IMR-90 (cell line): ENCODE results near the gene NUDT9. TPM values are rescaled to one million over a fixed set of nuclear protein-coding genes. Genes with fewer than 3 reads are reported as not detected.

Experiments
- ATAC-seq: fragments of 200-7000 bp; cut with Tn5 transposase; 2 replicates; pipeline ENCODE4 v1.9.1; 2020; ENCODE audit warnings: low read depth, mild to moderate bottlenecking, moderate library complexity
- BruUV-seq: library from RNA; stranded (reverse); fragments of 400-500 nt; replicated peaks from 2 replicates; lab custom pipeline; 2021; lab: Mats Ljungman, UMichigan
- CTCF ChIA-PET: fragments of 300-600 bp; formaldehyde crosslinking; extraction: SDS; loops from one replicate; lab custom pipeline; 2021; ENCODE audit warnings: antibody characterized with exemption; lab: Yijun Ruan, JAX
- POLR2A ChIA-PET: fragments of 300-600 bp; sonication (Branson Sonifier 250); formaldehyde crosslinking; loops from one replicate; lab custom pipeline; 2022; ENCODE audit warnings: antibody characterized with exemption; ENCODE audit not compliant: unreplicated experiment; lab: Charles Lee
- DNase-seq: peaks from one replicate; pipeline ENCODE4 v3.0.0; 2013
- H2AFZ ChIP-seq: replicated peaks from 2 replicates; pipeline ENCODE3; 2013; ENCODE audit warnings: low read length, mild to moderate bottlenecking; ENCODE audit not compliant: poor library complexity
- H2AK5ac ChIP-seq: 2 replicates; pipeline ENCODE4 v1.6.1; 2013; ENCODE audit warnings: low read depth, low read length, inconsistent platforms
- H2AK9ac ChIP-seq: replicated peaks from 2 replicates; pipeline ENCODE3; 2013; ENCODE audit warnings: mild to moderate bottlenecking, low read depth, low read length, moderate library complexity; ENCODE audit not compliant: poor library complexity
- H2BK120ac ChIP-seq: 2 replicates; pipeline ENCODE4 v1.6.1; 2013; ENCODE audit warnings: low read depth, low read length, inconsistent platforms
- H2BK15ac ChIP-seq: 3 replicates; pipeline ENCODE4 v1.6.1; 2013; ENCODE audit warnings: low read depth, low read length, inconsistent platforms
- H2BK20ac ChIP-seq: 2 replicates; pipeline ENCODE4 v1.6.1; 2013; ENCODE audit warnings: low read depth, mild to moderate bottlenecking, inconsistent platforms, low read length, moderate library complexity
- H2BK5ac ChIP-seq: 2 replicates; pipeline ENCODE4 v1.6.1; 2013; ENCODE audit warnings: mild to moderate bottlenecking, low read depth, low read length, inconsistent platforms; ENCODE audit not compliant: poor library complexity, severe bottlenecking
- H3K14ac ChIP-seq: replicated peaks from 2 replicates; pipeline ENCODE4 v1.6.1; 2013; ENCODE audit warnings: low read depth, low read length, inconsistent platforms
- H3K18ac ChIP-seq: 2 replicates; pipeline ENCODE4 v1.6.1; 2013; ENCODE audit warnings: low read depth, low read length, control low read depth
- H3K23ac ChIP-seq: 2 replicates; pipeline ENCODE4 v1.6.1; 2013; ENCODE audit warnings: low read depth, low read length, inconsistent platforms
- H3K27ac ChIP-seq: 2 replicates; pipeline ENCODE4 v1.5.1; 2013; ENCODE audit warnings: mild to moderate bottlenecking, control low read depth, low read length; ENCODE audit not compliant: insufficient read depth
- H3K27me3 ChIP-seq: 2 replicates; pipeline ENCODE4 v1.6.1; 2013; ENCODE audit warnings: low read length; ENCODE audit not compliant: control insufficient read depth, insufficient read depth
- H3K36me3 ChIP-seq: 2 replicates; pipeline ENCODE4 v1.6.1; 2013; ENCODE audit warnings: low read length, mixed read lengths; ENCODE audit not compliant: control insufficient read depth, insufficient read depth
- H3K4ac ChIP-seq: 2 replicates; pipeline ENCODE4 v1.6.1; 2013; ENCODE audit warnings: low read depth, low read length, inconsistent platforms
- H3K4me1 ChIP-seq: 2 replicates; pipeline ENCODE4 v1.6.1; 2013; ENCODE audit warnings: low read length, mixed read lengths; ENCODE audit not compliant: control insufficient read depth, insufficient read depth
- H3K4me2 ChIP-seq: 2 replicates; pipeline ENCODE4 v1.6.1; 2013; ENCODE audit warnings: low read depth, mild to moderate bottlenecking, control low read depth, low read length, moderate library complexity
- H3K4me3 ChIP-seq: 2 replicates; pipeline ENCODE4 v1.5.1; 2013; ENCODE audit warnings: low read depth, mild to moderate bottlenecking, control low read depth, low read length, moderate library complexity; ENCODE audit not compliant: insufficient read depth
- H3K56ac ChIP-seq: 2 replicates; pipeline ENCODE4 v1.6.1; 2013; ENCODE audit warnings: low read length, inconsistent platforms; ENCODE audit not compliant: insufficient read depth; ENCODE audit errors: extremely low read depth
- H3K79me1 ChIP-seq, 2 experiments: 2 replicates each; pipeline ENCODE4 v1.6.1; 2013; ENCODE audit warnings: low read length in 2 of 2, inconsistent platforms in 1 of 2, low read depth in 1 of 2
- H3K9ac ChIP-seq: 2 replicates; pipeline ENCODE4 v1.6.1; 2013; ENCODE audit warnings: low read depth, low read length, control low read depth
- H3K9me1 ChIP-seq: 2 replicates; pipeline ENCODE4 v1.6.1; 2013; ENCODE audit warnings: low read length, inconsistent platforms; ENCODE audit not compliant: insufficient read depth
- H3K9me3 ChIP-seq: 2 replicates; pipeline ENCODE4 v1.6.1; 2013; ENCODE audit warnings: low read length; ENCODE audit not compliant: control insufficient read depth, insufficient read depth
- H4K20me1 ChIP-seq: 2 replicates; pipeline ENCODE4 v1.6.1; 2013; ENCODE audit warnings: low read length, inconsistent platforms; ENCODE audit not compliant: insufficient read depth
- H4K5ac ChIP-seq: 2 replicates; pipeline ENCODE4 v1.6.1; 2013; ENCODE audit warnings: mild to moderate bottlenecking, low read depth, low read length, control low read depth
- H4K8ac ChIP-seq, 2 experiments: 2 replicates each; pipeline ENCODE4 v1.6.1; 2013; ENCODE audit warnings: low read depth in 2 of 2, low read length in 2 of 2, control low read depth in 1 of 2, inconsistent platforms in 1 of 2
- H4K91ac ChIP-seq: 2 replicates; pipeline ENCODE4 v1.6.1; 2013; ENCODE audit warnings: low read depth, low read length, inconsistent platforms; ENCODE audit not compliant: insufficient read depth
- BHLHE40 ChIP-seq: fragments of 150-350 bp; IDR thresholded peaks from 2 replicates; pipeline ENCODE4 v1.6.1; 2016; ENCODE audit warnings: mild to moderate bottlenecking, low read depth, low read length
- CHD1 ChIP-seq: IDR thresholded peaks from 2 replicates; pipeline ENCODE4 v1.6.1; 2012; ENCODE audit warnings: low read depth, low read length, improper control_type of control experiment
- FOS ChIP-seq: fragments of 150-350 bp; IDR thresholded peaks from 2 replicates; pipeline ENCODE4 v1.6.1; 2016; ENCODE audit warnings: low read depth, low read length
- MAFK ChIP-seq: IDR thresholded peaks from 2 replicates; pipeline ENCODE4 v1.6.1; 2012; ENCODE audit warnings: low read depth, low read length, improper control_type of control experiment
- WGBS, 2 experiments: methylation state at CpG; one replicate each; pipeline versions ENCODE4 v1.1.5 to v1.1.7; 2013; ENCODE audit warnings: missing lambda C conversion rate in 2 of 2; ENCODE audit not compliant: insufficient read length in 1 of 2; ENCODE audit errors: extremely low coverage in 2 of 2; 5-methylcytosine and 5-hydroxymethylcytosine counted together
- dilution Hi-C: fragments of 300-500 bp; cut with HindIII; formaldehyde crosslinking; loops from one replicate; pipeline ENCODE4 v1.14.3; 2018; ENCODE audit warnings: low sequenced_read_pairs; ENCODE audit not compliant: unreplicated experiment
- in situ Hi-C: fragments of 300-500 bp; cut with MboI; formaldehyde crosslinking; loops from 3 replicates; pipeline ENCODE4 v1.14.3; 2019; ENCODE audit warnings: low sequenced_read_pairs, inconsistent platforms, mixed read lengths
- intact Hi-C: fragments of 100-400 bp; cut with micrococcal nuclease; formaldehyde crosslinking; loops from 2 replicates; pipeline ENCODE4 v1.10.0; 2022
- polyA plus RNA-seq, 3 experiments: library from polyadenylated mRNA; depleted of rRNA; stranded (reverse); fragments of >200 nt; gene quantifications; 2 replicates each; pipeline ENCODE4 v1.2.3, GENCODE V29; 2012; ENCODE audit warnings: low replicate concordance in 1 of 3
- total RNA-seq: library from RNA; depleted of rRNA; stranded (reverse); fragments of >200 nt; gene quantifications from 2 replicates; pipeline ENCODE4 v1.2.3, GENCODE V29; 2012

The NUDT9 gene
- total and polyA plus RNA-seq, 2 of the 4 experiments (the other 2 are of a cell fraction): 10.0 to 23.5 TPM

- Histone ChIP-seq H2BK5ac (no peak overlapping the region), H3K18ac (no peak overlapping the region), H3K27ac (no peak overlapping the region), H3K23ac (no peak overlapping the region), H4K20me1 (peaks cover 7% of the 10 kb centered on the region; the same call in 1 of the 2 replicates), H3K9me1 (no peaks in the 10 kb centered on the region; the same call in 1 of the 2 replicates), H3K56ac (no peak overlapping the region), H4K5ac (no peak overlapping the region), H3K4me3 (no peak overlapping the region), H3K36me3 (no peaks in the 10 kb centered on the region), H3K79me1 (peaks cover 22 to 44% of the 10 kb centered on the region in 2 experiments), H3K4ac (no peak overlapping the region), H3K14ac (no peak overlapping the region), H2BK120ac (no peak overlapping the region), H3K4me1 (peaks cover 2% of the 10 kb centered on the region; the same call in 1 of the 2 replicates), H3K9ac (no peak overlapping the region), H2AK5ac (no peak overlapping the region), H2AK9ac (no peak overlapping the region), H4K91ac (no peak overlapping the region), H2BK20ac (no peak overlapping the region), H3K27me3 (no peaks in the 10 kb centered on the region), H3K9me3 (no peaks in the 10 kb centered on the region), H2BK15ac (no peak overlapping the region), H3K4me2 (no peak overlapping the region), H4K8ac (no peak overlapping the region), H2AFZ (no peak overlapping the region)
- ATAC-seq (no peak), DNase-seq (no peak)
- BruUV-seq: no TSS peak
- ChIA-PET CTCF (interaction anchor here (0.6 kb wide), 1 partner anchor 182 kb away, joined by 4 read pairs; no protein-coding TSS in a partner anchor), POLR2A (no interaction called here)
- in situ Hi-C loops (no loop called here), intact Hi-C loops (no loop called here), dilution Hi-C loops (no loop called here)
- no CpG with 5 or more reads among the region's 1 CpG for WGBS, 2 experiments
- TF ChIP-seq BHLHE40 (no peak), CHD1 (no peak), FOS (no peak), MAFK (no peak)
Measured at GRCh38 chr4:87427518-87427868, 5.1 kb downstream of the NUDT9 start.
